ENCODE results near the gene TMTC1.

DNA sequence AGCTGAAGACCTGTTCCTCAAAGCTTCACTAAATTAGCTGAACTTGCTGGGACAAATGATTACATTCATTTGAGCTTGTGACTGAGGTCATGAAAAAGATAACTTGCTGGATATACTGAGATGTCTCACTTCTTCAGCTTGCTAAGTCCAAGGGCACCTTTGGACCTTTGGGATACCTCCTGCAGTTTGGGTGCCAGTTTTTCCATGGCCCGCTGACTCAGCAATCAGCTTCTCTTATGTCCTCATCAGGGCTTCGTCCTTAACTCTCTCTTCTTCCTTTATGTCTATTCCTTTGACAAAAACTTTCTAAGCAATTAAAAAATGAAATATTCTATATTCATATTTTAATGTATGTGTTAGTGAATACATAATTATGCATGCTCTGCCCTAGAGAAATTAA lies 331.9 kb downstream of the TMTC1 start:
- TF ChIP-seq, protein P1, sequence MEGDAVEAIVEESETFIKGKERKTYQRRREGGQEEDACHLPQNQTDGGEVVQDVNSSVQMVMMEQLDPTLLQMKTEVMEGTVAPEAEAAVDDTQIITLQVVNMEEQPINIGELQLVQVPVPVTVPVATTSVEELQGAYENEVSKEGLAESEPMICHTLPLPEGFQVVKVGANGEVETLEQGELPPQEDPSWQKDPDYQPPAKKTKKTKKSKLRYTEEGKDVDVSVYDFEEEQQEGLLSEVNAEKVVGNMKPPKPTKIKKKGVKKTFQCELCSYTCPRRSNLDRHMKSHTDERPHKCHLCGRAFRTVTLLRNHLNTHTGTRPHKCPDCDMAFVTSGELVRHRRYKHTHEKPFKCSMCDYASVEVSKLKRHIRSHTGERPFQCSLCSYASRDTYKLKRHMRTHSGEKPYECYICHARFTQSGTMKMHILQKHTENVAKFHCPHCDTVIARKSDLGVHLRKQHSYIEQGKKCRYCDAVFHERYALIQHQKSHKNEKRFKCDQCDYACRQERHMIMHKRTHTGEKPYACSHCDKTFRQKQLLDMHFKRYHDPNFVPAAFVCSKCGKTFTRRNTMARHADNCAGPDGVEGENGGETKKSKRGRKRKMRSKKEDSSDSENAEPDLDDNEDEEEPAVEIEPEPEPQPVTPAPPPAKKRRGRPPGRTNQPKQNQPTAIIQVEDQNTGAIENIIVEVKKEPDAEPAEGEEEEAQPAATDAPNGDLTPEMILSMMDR (IDR thresholded peaks at IDR 0.05 in 8 of 11, conservative IDR thresholded peaks at IDR 0.05 in 3 of 11), result no peak
- no peak for TF ChIP-seq POLR2A (IDR thresholded peaks at IDR 0.05)
- no peak for TF ChIP-seq POLR2AphosphoS5 (IDR thresholded peaks at IDR 0.05)

Measured in spleen (tissue), 7 donors.